Iris pigment epithelial cell (primary cell): ENCODE data around the gene GLYATL1B.
"Not testable (repeated sequence)": the region's sequence is repeated elsewhere in the genome, so short reads cannot be mapped to it uniquely, and the experiment has no call there.

Experiments used
- DNase-seq: peaks from one replicate; pipeline ENCODE4 v3.0.0-alpha.2; 2011; ENCODE audit warnings: low read depth

Gene GLYATL1B, protein sequence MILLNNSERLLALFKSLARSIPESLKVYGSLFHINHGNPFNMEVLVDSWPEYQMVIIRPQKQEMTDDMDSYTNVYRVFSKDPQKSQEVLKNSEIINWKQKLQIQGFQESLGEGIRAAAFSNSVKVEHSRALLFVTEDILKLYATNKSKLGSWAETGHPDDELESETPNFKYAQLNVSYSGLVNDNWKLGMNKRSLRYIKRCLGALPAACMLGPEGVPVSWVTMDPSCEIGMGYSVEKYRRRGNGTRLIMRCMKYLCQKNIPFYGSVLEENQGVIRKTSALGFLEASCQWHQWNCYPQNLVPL

DNA sequence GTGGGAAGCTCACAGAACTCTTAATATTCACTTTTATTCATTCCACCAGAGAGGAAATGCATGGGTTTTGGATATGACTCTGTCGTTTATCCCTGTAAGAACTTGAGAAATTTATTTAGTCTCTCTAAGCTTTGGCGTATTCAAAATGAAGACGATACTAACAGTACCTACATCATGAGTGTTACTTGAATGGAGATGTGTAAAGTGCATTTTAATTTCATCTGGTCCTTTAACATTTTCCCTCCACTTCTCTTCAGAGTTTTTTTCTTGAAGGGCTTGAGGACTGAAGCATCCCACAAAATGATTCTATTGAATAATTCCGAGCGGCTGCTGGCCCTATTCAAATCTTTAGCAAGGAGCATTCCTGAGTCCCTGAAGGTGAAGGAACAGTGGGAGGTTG lies at the start of gene GLYATL1B:
Gene GLYATL1B (plus strand): TSS at position 301 of the 400 bp plus-strand sequence. CDS start 0 bp downstream, at position 301.
- not testable (repeated sequence) for DNase-seq

DNA sequence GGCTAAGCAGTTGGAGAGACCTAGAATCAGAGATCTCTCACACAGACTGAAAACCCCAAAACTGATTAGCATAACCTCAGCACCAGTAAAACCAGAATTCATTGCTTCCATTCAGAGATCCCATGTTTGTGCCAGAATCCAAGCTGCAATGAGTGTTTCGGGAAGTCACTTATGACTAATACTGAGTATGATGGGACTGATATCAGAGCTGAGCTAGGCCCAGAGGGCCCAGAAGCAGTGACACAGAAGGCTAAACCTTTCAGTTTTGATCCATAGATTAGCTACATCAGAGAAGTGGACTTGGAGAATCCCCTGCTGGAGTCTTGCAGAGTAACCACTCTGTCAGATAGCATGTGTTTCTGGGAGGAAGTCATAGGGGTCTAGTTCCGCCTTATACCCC lies 49.6 kb upstream of the GLYATL1B start:
- DNase-seq: not testable (repeated sequence)

DNA sequence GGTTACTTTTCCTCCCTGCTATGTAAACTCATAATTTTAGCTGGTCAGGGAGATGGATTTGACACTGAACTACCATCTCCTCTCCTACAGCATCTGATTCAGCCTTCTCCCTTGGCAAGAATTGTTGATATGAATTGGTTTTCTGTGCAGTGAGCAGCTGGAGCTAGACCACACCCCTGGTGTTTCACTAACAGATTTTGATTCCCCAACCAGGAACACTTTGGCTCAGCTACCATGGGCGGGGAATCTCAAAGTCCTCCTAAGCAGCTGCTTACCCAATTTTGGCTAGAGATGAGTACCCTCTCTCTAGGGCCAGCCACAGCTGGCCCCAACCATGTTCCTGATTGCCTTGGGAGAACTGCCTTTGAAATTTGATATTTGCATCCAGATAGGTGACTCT lies 48.7 kb upstream of the GLYATL1B start:
- DNase-seq: not testable (repeated sequence)

DNA sequence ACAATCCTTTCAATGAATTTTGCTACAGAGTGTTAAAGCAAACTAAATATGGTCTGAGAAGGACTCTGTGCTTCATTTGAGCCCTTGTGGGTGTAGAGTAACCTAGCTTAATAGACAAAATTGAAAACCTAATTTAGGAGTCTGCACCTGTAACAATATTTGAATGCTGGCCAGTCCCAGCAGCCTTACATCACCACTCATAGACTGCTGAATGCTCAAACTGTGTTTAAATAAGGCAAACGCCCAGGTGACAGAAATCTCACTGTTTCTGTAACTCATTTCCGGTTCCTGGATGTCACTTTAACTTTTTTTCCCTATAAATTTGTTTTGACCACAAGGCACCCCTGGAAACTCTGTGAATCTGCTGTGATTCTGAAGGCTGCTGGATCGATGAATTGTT lies 45.5 kb upstream of the GLYATL1B start:
- no peak for DNase-seq

DNA sequence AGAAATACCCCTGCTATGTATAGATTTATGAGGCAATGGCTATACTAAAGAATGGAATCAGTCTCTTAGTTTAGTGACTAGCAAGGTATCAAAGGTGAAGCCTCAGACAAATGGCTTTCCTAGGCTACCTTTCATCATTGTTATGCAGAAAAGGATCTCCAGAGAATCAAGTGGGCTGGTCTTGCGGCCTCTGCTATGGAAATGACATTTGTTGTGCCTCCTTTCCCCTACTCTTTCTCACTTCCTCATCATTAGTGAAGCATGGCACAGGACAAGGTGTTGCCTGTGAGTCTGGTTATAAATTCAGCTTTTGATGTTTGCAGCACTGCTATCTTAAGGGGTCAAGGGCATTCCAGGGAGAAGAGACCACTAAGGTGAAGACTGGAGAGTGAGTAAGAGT lies 34.7 kb upstream of the GLYATL1B start:
- DNase-seq: not testable (repeated sequence)

DNA sequence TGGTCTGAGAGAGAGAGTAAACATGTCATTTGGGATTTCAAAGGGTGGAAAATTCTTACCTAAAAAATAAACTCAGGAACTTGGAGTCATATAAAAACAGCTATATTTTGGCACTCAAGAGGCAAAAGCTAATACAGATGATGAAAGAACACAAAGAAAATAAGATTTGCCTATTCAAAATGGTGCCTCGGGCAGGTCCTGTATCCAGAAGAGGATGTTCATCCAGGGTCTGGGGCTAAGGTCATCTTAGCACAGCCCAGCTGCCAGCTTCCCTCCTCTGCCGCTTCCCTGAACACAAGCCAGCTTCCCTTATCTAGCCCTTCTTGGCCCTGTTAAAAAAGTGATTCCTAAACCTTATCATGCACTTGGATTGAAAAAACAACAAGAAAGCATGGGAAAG lies 33.8 kb upstream of the GLYATL1B start:
- not testable (repeated sequence) for DNase-seq

DNA sequence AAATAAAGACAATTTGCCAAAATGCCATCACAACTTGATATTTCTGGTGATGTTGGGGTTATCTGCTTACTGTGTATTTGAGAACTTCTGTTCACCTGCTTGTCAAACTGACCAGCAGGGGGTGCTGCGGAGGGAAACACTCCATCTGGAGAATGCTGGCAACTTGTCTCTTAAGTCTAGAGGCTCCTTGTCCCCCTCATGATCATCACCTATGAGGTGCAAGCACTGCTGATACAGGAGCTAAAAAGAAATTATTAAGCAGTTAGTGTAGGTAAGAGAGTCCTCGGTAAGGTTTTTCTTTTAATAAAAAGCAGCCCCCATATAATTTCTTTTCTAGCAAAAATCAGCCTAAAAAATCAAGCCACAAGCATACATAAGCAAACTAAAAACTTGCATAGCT lies 32.7 kb upstream of the GLYATL1B start:
- peak; percentile 54 for DNase-seq

DNA sequence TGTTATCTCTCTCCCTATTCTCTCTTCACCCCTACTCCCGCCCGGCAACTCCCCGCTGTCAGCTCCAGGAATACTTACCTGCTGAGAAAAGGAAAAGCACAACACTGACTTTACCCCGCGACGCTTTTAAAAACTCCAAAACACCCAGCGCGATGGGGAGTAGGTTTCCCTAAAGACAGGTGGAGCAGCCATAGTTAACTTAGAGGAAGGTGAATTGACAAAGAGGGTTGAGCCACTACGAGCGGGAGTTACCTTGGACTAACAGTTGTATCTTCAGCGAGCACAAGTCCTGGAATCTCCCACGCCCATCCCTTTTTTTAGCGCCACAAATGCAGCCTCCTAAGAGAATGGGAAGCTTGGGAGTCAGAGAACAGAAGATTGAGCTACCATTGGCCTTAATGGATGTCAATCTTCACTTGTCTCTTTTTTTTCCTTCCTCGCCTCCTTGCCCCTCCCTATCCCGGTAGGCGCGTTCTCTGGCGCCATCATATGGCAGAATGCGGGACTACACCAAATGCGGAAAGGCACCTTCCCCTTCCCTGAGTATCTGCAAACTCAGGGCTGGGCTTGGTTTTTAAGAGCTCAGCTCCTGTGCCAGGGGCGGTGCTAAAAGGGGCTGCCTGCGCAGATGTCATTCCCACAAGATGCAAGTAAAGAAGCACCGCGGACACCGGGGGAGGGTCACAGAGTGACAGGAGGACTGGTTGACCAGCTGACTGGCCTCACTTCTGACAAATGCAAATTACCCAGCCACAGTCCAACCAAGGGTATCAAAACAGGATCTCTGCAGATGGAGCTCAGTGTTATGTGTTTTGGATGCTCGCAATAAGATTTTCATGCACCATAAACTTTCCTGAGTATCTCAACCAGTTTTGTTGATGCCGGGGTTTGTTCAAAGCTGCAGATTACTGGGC lies 27.7 kb upstream of the GLYATL1B start:
- peak; percentile 91 for DNase-seq

DNA sequence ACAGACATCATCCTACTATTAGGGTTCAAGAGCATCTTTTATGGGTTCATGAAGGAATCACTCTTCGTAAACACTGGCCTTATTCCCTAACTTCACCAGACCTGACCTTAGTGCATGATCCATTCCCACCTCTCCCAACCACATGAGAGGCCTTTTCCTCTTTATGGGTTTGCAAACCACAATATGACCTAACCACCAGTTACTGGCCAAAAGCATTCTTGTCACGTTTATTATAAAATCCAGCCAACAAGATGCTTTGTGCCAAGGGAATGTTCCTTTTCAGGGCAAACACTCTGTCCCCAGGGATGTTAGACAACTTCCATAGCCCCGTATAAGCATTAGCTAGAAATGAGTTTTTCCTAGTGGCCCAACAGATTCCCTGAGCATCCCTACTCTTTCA lies 26.0 kb upstream of the GLYATL1B start:
- DNase-seq: not testable (repeated sequence)

DNA sequence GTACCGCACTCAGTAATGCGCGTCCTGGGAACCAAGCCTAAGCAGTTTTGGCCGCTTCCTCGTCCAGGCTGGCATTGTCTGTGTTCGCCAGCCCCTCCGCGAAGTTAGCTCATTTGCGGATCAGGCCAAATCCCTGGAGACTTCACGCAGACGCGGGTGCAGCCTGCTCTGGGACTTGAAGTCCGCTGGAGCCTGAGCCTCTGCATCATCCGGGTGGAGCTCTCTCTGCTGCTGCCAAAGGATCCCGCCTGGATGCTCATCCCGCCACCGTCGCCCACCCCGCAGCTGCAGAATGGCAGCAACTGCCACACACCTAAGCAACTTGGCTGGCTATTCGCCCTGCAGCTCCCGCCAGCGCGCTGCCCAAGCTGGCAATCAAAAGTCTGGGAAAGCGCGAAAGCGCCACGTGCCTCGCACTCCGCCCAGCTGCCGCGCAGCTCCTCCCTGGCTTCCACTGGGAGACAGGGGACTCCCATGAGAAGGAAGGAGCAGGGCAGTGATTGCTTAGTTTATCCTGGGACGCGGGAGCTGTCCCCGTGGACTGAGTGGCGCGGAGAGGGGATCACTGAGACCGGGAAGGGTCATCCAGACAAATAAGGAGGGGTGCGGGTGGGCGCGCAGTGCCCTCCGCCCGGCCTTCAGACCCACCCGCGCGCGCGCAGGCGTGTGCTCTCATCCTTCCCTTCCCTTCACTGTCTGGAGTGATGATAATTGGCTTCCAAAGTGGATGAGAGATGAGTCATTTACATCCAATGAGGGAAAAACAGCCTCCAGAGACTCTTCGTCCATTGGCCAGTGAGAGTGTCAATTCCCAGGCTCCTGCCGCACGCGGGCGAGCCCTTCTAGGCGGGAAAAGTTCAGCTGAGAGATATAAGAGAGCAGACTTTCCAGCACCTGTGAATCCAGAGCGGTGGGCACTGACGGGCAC lies 23.2 kb upstream of the GLYATL1B start:
- no peak for DNase-seq

DNA sequence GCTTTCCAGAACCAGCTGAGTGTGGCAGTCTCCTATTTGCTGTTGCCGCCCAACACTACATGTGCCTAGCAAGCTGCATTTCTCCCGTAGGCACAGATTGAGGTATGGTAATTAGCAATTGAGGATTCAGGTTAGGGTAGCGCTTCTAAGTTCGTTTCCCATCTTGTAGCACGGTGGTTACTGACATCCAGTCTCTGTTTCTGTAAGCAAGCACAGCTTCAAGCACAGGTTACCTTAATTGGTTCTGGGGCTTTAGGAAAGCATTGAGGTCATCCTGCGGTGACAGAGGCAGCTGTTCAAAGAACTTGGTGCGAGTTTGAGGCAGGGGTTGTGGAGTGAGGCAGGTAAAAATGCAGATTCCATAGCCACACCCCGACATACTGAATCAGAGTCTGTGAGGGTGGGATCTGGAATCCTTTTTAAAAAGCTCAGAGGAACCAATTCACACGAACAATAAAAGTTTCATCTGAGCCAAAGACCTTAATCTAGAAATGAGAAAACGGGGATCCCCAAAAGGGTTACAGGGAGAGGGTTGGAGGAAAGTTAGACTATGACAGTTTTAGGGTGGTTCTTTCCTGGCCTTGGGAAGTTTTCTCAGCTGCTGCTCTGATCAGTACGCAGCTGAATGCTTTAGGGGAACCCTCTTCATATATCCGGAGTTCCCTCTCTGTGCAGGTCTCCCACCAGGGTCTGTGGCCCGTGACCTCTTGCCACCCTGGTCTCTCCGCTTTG lies 21.9 kb upstream of the GLYATL1B start:
- not testable (repeated sequence) for DNase-seq

DNA sequence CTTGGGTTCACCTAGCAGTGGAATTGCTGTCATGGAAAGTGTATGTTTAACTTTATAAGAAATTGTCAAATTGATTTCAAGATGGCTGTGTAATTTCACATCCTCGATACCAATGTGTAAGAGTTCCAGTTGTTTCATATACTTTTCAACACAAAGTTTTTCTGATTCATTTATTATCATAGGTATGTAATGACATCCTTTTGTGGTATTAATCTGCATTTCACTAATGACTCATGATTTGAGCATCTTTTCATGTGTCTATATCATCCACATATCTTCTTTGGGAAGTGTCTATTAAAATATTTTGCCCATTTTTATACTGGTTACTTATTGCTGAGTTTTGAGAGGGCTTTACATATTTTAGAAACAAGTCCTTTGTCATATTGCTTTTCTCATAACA lies 17.0 kb upstream of the GLYATL1B start:
- DNase-seq: no peak

DNA sequence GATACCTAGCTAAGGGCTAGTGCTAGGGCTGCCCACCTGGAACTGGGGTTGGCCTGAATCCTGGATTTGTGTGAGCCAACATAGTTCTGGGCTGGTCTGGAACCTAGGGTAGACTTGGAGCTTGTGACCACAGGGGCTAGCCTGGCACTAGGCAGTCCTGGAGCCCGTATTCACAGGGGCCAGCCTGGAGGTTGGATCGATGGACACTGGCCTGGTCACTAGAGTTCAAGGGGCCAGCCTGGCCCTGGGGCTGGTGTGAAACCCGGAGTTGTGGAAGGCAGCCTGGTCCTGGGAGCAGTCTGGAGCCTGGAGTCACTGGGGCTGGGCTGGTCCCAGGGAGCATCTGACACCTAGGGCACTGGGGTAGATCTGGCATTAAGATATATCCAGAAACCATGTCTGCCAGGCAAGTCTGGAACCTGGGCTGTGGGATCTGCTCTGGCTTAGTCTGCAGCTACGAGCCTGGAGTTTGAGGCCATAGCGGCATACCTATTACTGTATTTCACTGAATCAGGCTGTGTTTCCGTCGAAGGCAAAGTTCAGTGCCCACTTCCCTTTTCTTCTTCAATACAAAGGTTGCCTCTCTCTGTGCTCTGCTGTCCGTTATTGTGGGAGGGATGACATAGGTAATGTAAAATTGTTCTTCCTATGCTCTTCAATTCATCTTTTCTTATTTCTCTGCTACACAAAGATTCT lies 9.1 kb upstream of the GLYATL1B start:
- no peak for DNase-seq

DNA sequence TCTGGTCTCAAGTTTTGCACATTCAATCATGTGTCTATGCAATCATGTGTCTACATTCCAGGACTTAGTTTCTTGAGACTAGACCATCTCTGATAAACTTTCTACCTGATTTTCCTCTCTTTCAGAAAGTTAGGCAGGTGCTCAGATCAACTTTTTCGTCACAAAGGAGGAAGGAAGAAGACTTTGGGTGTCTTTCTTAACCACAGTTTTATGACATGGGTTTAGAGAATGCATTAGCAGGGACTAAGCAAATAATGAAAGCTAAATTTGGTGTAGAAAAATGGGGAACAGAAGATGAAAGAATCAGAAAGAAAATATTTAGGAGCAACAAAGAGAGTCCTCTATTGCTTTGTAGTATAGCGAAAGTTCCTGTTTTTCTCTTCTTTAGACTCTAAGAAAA lies 7.7 kb upstream of the GLYATL1B start:
- DNase-seq: no peak

DNA sequence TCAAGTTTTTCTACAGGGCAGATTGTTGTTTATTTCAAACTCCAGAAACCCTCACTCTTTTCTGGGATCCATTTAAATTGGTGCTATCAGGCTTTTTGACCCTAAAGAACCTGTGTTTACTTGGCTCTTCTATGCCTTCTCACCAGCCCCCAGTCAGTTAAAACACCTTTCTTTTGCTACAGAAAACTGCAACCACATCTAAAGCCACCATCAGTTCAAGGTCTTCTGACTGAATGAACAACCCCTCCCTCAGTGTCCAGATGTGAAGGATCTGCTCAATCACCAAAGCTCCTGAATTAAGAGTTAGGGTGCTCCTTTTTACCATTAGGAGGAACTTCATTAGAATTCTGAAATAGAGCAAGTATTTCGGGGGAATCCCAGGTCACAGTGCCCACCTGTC lies 7.0 kb upstream of the GLYATL1B start:
- no peak for DNase-seq

DNA sequence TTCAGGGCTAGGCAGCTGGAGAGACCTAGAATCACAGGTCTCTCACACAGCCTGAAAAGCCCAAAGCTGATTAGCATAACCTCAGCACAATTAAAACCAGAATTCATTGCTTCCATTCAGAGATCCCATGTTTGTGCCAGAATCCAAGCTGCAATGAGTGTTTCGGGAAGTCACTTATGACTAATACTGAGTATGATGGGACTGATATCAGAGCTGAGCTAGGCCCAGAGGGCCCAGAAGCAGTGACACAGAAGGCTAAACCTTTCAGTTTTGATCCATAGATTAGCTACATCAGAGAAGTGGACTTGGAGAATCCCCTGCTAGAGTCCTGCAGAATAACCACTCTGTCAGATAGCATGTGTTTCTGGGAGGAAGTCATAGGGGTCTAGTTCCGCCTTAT lies 5.7 kb upstream of the GLYATL1B start:
- not testable (repeated sequence) for DNase-seq

DNA sequence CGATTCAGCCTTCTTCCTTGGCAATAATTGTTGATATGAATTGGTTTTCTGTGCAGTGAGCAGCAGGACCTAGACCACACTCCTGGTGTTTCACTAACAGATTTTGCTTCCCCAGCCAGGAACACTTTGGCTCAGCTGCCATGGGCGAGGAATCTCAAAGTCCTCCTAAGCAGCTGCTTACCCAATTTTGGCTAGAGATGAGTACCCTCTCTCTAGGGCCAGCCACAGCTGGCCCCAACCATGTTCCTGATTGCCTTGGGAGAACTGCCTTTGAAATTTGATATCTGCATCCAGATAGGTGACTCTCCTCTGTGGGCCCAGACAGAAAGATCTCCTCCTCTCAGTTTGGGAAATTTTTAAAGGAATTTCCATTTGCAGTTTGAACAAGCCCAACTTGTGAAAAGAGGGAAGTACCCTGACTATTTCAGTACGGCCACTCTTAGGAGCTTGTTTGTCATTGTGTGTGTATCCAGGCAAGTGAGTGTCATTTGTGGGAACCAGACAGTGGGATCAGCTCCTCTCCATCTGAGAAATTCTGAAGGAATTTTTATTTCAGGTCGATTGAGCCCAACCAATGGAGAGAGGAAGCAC lies 4.6 kb upstream of the GLYATL1B start:
- DNase-seq: not testable (repeated sequence)

DNA sequence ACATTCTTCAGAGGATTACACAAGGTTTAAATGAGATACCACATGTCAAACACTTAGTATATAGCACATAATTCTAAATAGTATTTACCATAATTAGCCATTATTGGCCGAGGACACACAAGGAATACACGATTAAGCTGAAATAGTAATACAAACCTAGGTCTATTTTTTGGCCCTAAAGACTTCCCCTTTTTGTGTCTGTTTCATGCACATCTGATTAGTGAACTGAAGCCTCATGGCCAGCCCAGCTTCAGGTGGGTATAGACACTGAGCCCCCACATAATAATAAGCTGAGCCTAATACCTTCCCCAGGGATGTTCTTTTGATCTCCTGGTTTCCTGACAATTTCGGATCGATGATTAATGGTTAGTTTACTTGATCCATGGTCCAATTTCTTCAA lies 2.1 kb downstream of the GLYATL1B start:
- no peak for DNase-seq

DNA sequence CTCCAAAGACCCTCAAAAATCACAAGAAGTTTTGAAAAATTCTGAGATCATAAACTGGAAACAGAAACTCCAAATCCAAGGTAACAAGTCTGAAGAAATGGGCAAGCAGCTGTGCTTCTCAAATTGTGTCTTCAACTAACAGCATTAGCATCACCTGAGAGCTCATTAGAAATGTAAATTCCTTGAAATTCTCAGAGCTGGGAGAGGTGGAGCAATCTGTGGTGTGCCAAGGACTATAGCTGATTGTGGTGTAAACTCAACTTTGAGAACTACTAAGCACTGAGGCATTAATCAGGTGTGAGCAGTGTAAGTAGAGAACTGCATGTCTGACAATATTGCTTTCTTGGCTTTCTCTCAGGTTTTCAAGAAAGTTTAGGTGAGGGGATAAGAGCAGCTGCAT lies 7.5 kb downstream of the GLYATL1B start:
- not testable (repeated sequence) for DNase-seq

DNA sequence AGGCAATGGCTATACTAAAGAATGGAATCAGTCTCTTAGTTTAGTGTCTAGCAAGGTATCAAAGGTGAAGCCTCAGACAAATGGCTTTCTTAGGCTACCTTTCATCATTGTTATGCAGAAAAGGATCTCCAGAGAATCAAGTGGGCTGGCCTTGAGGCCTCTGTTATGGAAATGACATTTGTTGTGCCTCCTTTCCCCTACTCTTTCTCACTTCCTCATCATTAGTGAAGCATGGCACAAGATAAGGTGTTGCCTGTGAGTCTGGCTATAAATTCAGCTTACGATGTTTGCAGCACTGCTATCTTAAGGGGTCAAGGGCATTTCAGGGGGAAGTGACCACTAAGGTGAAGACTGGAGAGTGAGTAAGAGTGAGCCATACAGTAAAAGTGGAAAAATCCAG lies 9.1 kb downstream of the GLYATL1B start:
- DNase-seq: not testable (repeated sequence)
